H9 (cell line): ENCODE results near the gene ATP4A. TPM values are rescaled to one million over a fixed set of nuclear protein-coding genes. Genes with fewer than 3 reads are reported as not detected.
A peak's percentile ranks its signal among the peaks of the same experiment; 100 is the strongest.

Experiments
- DNase-seq: peaks from one replicate; pipeline ENCODE4 v3.0.0-alpha.2; 2017
- H2AFZ ChIP-seq: one replicate; pipeline ENCODE4 v1.6.1; 2013; ENCODE audit warnings: mild to moderate bottlenecking, low read length, control low read depth, moderate library complexity
- H2AK5ac ChIP-seq: 2 replicates; pipeline ENCODE4 v1.6.1; 2013; ENCODE audit warnings: low read length, control low read depth, mixed read lengths; ENCODE audit not compliant: insufficient read length
- H2BK120ac ChIP-seq: one replicate; pipeline ENCODE4 v1.6.1; 2013; ENCODE audit warnings: low read depth, mild to moderate bottlenecking, low read length, control low read depth, inconsistent platforms; ENCODE audit not compliant: poor library complexity, severe bottlenecking
- H2BK12ac ChIP-seq: 2 replicates; pipeline ENCODE4 v1.6.1; 2013; ENCODE audit warnings: low read length, control low read depth, mixed read lengths, low read depth; ENCODE audit not compliant: insufficient read length
- H2BK15ac ChIP-seq: 2 replicates; pipeline ENCODE4 v1.6.1; 2013; ENCODE audit warnings: low read depth, low read length, control low read depth
- H2BK20ac ChIP-seq: one replicate; pipeline ENCODE4 v1.6.1; 2013; ENCODE audit warnings: low read depth, mild to moderate bottlenecking, low read length, control low read depth, inconsistent platforms; ENCODE audit not compliant: poor library complexity, severe bottlenecking
- H2BK5ac ChIP-seq: 2 replicates; pipeline ENCODE4 v1.6.1; 2013; ENCODE audit warnings: low read length, control low read depth, mixed read lengths; ENCODE audit not compliant: insufficient read length
- H3K14ac ChIP-seq: 2 replicates; pipeline ENCODE4 v1.6.1; 2013; ENCODE audit warnings: low read length, control low read depth; ENCODE audit not compliant: insufficient read depth
- H3K18ac ChIP-seq: 2 replicates; pipeline ENCODE4 v1.6.1; 2013; ENCODE audit warnings: low read depth, mild to moderate bottlenecking, mixed read lengths, low read length, control low read depth; ENCODE audit not compliant: insufficient read length
- H3K23ac ChIP-seq: 2 replicates; pipeline ENCODE4 v1.6.1; 2013; ENCODE audit warnings: low read length, control low read depth, mixed read lengths, low read depth; ENCODE audit not compliant: insufficient read length
- H3K23me2 ChIP-seq: 2 replicates; pipeline ENCODE4 v1.6.1; 2013; ENCODE audit warnings: low read depth, mild to moderate bottlenecking, mixed read lengths, low read length, control low read depth; ENCODE audit not compliant: insufficient read length, poor library complexity, severe bottlenecking
- H3K27ac ChIP-seq: 2 replicates; pipeline ENCODE4 v1.5.1; 2013; ENCODE audit warnings: low read length, control low read depth, mixed read lengths, low read depth; ENCODE audit not compliant: insufficient read length
- H3K27me3 ChIP-seq: 2 replicates; pipeline ENCODE4 v1.6.1; 2013; ENCODE audit warnings: low read length, control low read depth, inconsistent platforms; ENCODE audit not compliant: insufficient read depth
- H3K4ac ChIP-seq: 2 replicates; pipeline ENCODE4 v1.6.1; 2013; ENCODE audit warnings: low read depth, mild to moderate bottlenecking, control low read depth, inconsistent platforms, low read length, moderate library complexity
- H3K4me1 ChIP-seq: 2 replicates; pipeline ENCODE4 v1.6.1; 2013; ENCODE audit warnings: low read length, control low read depth, inconsistent platforms; ENCODE audit not compliant: insufficient read depth
- H3K4me2 ChIP-seq: 2 replicates; pipeline ENCODE4 v1.6.1; 2013; ENCODE audit warnings: low read length, control low read depth, mixed read lengths; ENCODE audit not compliant: insufficient read length, insufficient read depth
- H3K56ac ChIP-seq: 2 replicates; pipeline ENCODE4 v1.6.1; 2013; ENCODE audit warnings: low read depth, mild to moderate bottlenecking, mixed read lengths, low read length, control low read depth; ENCODE audit not compliant: insufficient read length
- H3K79me1 ChIP-seq: 2 replicates; pipeline ENCODE4 v1.6.1; 2013; ENCODE audit warnings: low read depth, mild to moderate bottlenecking, moderate library complexity, low read length, control low read depth, inconsistent platforms; ENCODE audit not compliant: insufficient read depth, poor library complexity, severe bottlenecking
- H3K79me2 ChIP-seq: 2 replicates; pipeline ENCODE4 v1.6.1; 2013; ENCODE audit warnings: low read length, control low read depth, inconsistent platforms; ENCODE audit not compliant: insufficient read depth
- H3K9ac ChIP-seq: 2 replicates; pipeline ENCODE4 v1.6.1; 2013; ENCODE audit warnings: low read length, control low read depth, mixed read lengths; ENCODE audit not compliant: insufficient read length; ENCODE audit errors: extremely low read depth
- H3K9me3 ChIP-seq: one replicate; pipeline ENCODE4 v1.6.1; 2013; ENCODE audit warnings: low read depth, low read length, inconsistent platforms; ENCODE audit not compliant: control insufficient read depth
- H3T11ph ChIP-seq: one replicate; pipeline ENCODE4 v1.6.1; 2013; ENCODE audit warnings: mild to moderate bottlenecking, low read length, control low read depth, inconsistent platforms
- H4K20me1 ChIP-seq: one replicate; pipeline ENCODE4 v1.6.1; 2013; ENCODE audit not compliant: control insufficient read depth, insufficient read length, insufficient read depth
- H4K5ac ChIP-seq: 2 replicates; pipeline ENCODE4 v1.6.1; 2013; ENCODE audit warnings: low read depth, mild to moderate bottlenecking, mixed read lengths, low read length, control low read depth; ENCODE audit not compliant: insufficient read length
- H4K8ac ChIP-seq: replicated peaks from 2 replicates; pipeline ENCODE4 v1.6.1; 2013; ENCODE audit warnings: low read length, control low read depth, mixed read lengths, low read depth; ENCODE audit not compliant: insufficient read length
- H4K91ac ChIP-seq: 2 replicates; pipeline ENCODE4 v1.6.1; 2013; ENCODE audit warnings: low read depth, mild to moderate bottlenecking, moderate library complexity, mixed read lengths, low read length, control low read depth; ENCODE audit not compliant: insufficient read length
- H3K27ac Mint-ChIP-seq, 3 experiments: 2 replicates in 2 of 3; 3 replicates in 1 of 3; pipeline ENCODE4 v1.8.0; 2020 to 2021; ENCODE audit warnings: mixed read lengths in 3 of 3, mild to moderate bottlenecking in 1 of 3, moderate library complexity in 1 of 3
- H3K27me3 Mint-ChIP-seq: 2 replicates; pipeline ENCODE4 v1.8.0; 2021; ENCODE audit warnings: low read depth, mild to moderate bottlenecking, moderate library complexity, mixed read lengths
- H3K36me3 Mint-ChIP-seq, 3 experiments: 2 replicates in 2 of 3; 3 replicates in 1 of 3; pipeline ENCODE4 v1.8.0; 2020 to 2021; ENCODE audit warnings: low read depth in 3 of 3, mixed read lengths in 3 of 3; ENCODE audit not compliant: insufficient read depth in 1 of 3
- H3K4me1 Mint-ChIP-seq, 2 experiments: 2 replicates each; pipeline ENCODE4 v1.8.0; 2020; ENCODE audit warnings: mixed read lengths in 2 of 2
- H3K4me3 Mint-ChIP-seq, 2 experiments: 2 replicates in 1 of 2; 3 replicates in 1 of 2; pipeline ENCODE4 v1.8.0; 2020 to 2021; ENCODE audit warnings: mild to moderate bottlenecking in 2 of 2, mixed read lengths in 2 of 2, moderate library complexity in 1 of 2
- H3K9me3 Mint-ChIP-seq, 2 experiments: 2 replicates in 1 of 2; 3 replicates in 1 of 2; pipeline ENCODE4 v1.8.0; 2020; ENCODE audit warnings: mild to moderate bottlenecking in 2 of 2, mixed read lengths in 2 of 2, moderate library complexity in 1 of 2
- WGBS: extraction: QIAGEN DNeasy Blood & Tissue Kit; methylation state at CpG from one replicate; pipeline ENCODE4 v1.1.7; 2013; ENCODE audit warnings: missing lambda C conversion rate, low lambda C conversion rate, mixed read lengths; ENCODE audit not compliant: insufficient read length; ENCODE audit errors: extremely low coverage; 5-methylcytosine and 5-hydroxymethylcytosine counted together
- total RNA-seq: library from RNA; stranded (reverse); gene quantifications from 2 replicates; pipeline ENCODE4 v1.2.1, GENCODE V29; 2021
- TF ChIP-seq, protein P1 (sequence below): fragments of 200-600 bp; sonication (generic); conservative IDR thresholded peaks from 3 replicates; pipeline ENCODE4 v1.8.0; 2021; ENCODE audit warnings: antibody characterized with exemption, mild to moderate bottlenecking

ATP4A gene
- total RNA-seq, 1 experiment from 2014 or later, result 0.24 TPM

DNA sequence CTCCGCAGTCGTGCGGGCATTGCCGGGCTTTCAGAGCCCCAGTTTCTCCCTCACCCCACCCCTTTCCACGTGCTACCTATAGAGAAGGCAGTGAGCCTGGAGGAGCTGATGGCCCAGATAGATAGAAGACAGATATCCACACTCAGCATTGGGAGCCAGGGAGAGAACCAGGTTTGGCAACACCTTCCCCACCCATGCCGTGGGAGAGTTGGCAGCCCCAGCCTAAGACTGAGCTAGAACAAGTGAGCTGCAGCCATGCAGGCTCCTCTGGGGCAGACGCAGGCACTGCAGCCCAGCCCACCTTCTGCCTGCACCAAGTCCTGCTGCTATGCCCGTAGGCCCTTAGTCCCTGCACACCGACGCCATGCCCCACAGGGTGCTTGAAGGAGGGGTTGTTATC, 62.8 kb downstream of the ATP4A start:
- H2BK20ac ChIP-seq, result no peak overlapping the region
- no peaks in the 10 kb centered on the region for H3K27me3 Mint-ChIP-seq
- no peak overlapping the region for H3K18ac ChIP-seq
- H2BK5ac ChIP-seq, result no peak overlapping the region
- TF ChIP-seq, protein P1, sequence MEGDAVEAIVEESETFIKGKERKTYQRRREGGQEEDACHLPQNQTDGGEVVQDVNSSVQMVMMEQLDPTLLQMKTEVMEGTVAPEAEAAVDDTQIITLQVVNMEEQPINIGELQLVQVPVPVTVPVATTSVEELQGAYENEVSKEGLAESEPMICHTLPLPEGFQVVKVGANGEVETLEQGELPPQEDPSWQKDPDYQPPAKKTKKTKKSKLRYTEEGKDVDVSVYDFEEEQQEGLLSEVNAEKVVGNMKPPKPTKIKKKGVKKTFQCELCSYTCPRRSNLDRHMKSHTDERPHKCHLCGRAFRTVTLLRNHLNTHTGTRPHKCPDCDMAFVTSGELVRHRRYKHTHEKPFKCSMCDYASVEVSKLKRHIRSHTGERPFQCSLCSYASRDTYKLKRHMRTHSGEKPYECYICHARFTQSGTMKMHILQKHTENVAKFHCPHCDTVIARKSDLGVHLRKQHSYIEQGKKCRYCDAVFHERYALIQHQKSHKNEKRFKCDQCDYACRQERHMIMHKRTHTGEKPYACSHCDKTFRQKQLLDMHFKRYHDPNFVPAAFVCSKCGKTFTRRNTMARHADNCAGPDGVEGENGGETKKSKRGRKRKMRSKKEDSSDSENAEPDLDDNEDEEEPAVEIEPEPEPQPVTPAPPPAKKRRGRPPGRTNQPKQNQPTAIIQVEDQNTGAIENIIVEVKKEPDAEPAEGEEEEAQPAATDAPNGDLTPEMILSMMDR, result no peak
- peaks cover 48 to 90% (median 86%) of the 10 kb centered on the region in 3 experiments; a peak in 6 of 7 replicates for H3K36me3 Mint-ChIP-seq
- no peaks in the 10 kb centered on the region for H3K27me3 ChIP-seq
- no CpG with 5 or more reads among the region's 10 CpGs for WGBS
- no peak overlapping the region for H3K4me2 ChIP-seq
- no peaks in the 10 kb centered on the region for H3K23me2 ChIP-seq
- no peak overlapping the region for H3K4ac ChIP-seq
- H3K27ac Mint-ChIP-seq, result peak overlapping the region in 1 of 3 experiments; percentile 91; a peak in 2 of 7 replicates
- no peak overlapping the region for H3T11ph ChIP-seq
- H2AK5ac ChIP-seq, result no peak overlapping the region
- no peaks in the 10 kb centered on the region for H3K9me3 Mint-ChIP-seq
- H3K27ac ChIP-seq, result no peak overlapping the region
- H3K56ac ChIP-seq, result no peak overlapping the region
- no peak overlapping the region for H4K91ac ChIP-seq
- H3K9ac ChIP-seq, result no peak overlapping the region
- no peak overlapping the region for H4K5ac ChIP-seq
- H4K8ac ChIP-seq, result no peak overlapping the region
- no peaks in the 10 kb centered on the region for H3K79me1 ChIP-seq
- DNase-seq, result no peak
- no peak overlapping the region for H2BK120ac ChIP-seq
- no peaks in the 10 kb centered on the region for H4K20me1 ChIP-seq
- H3K4me1 ChIP-seq, result no peaks in the 10 kb centered on the region
- H2BK12ac ChIP-seq, result no peak overlapping the region
- no peaks in the 10 kb centered on the region for H3K79me2 ChIP-seq
- no peak overlapping the region for H2BK15ac ChIP-seq
- no peak overlapping the region for H3K4me3 Mint-ChIP-seq
- peaks cover 9 to 16% of the 10 kb centered on the region in 2 experiments for H3K4me1 Mint-ChIP-seq
- no peak overlapping the region for H2AFZ ChIP-seq
- no peaks in the 10 kb centered on the region for H3K9me3 ChIP-seq
- no peak overlapping the region for H3K23ac ChIP-seq
- no peak overlapping the region for H3K14ac ChIP-seq

Other genes starting within 250 kb of the ATP4A start
- not detected in 2 replicates for gene CD22, start 234.5 kb downstream of the ATP4A start, total RNA-seq
- gene FFAR1, start 215.8 kb downstream of the ATP4A start, total RNA-seq, result not detected in 2 replicates
- gene FFAR3, start 205.2 kb downstream of the ATP4A start, total RNA-seq, result not detected in 2 replicates
- gene GPR42, start 192.6 kb downstream of the ATP4A start, total RNA-seq, result not detected in 2 replicates
- not detected in 2 replicates for gene FFAR2, start 115.4 kb downstream of the ATP4A start, total RNA-seq
- 0.87 and 1.3 TPM in 2 replicates for gene KRTDAP, start 73.2 kb downstream of the ATP4A start, total RNA-seq
- gene DMKN, start 50.0 kb downstream of the ATP4A start, total RNA-seq, result 267 and 278 TPM in 2 replicates
- 0.15 and 0.24 TPM in 2 replicates for gene SBSN, start 35.3 kb downstream of the ATP4A start, total RNA-seq
- not detected in 2 replicates for gene GAPDHS, start 30.2 kb downstream of the ATP4A start, total RNA-seq
- gene TMEM147, start 18.0 kb downstream of the ATP4A start, total RNA-seq, result 125 and 128 TPM in 2 replicates
- gene PMIS2, start 22.5 kb upstream of the ATP4A start, total RNA-seq, result not detected in 2 replicates
- gene HAUS5, start 49.1 kb upstream of the ATP4A start, total RNA-seq, result 32.8 and 32.9 TPM in 2 replicates
- 83.3 and 85.8 TPM in 2 replicates for gene RBM42, start 65.4 kb upstream of the ATP4A start, total RNA-seq
- gene ETV2, start 78.1 kb upstream of the ATP4A start, total RNA-seq, result 1.5 and 1.9 TPM in 2 replicates
- 422 and 432 TPM in 2 replicates for gene COX6B1, start 84.7 kb upstream of the ATP4A start, total RNA-seq
- gene UPK1A, start 102.9 kb upstream of the ATP4A start, total RNA-seq, result 3.0 and 4.3 TPM in 2 replicates
- 0.13 TPM in 1 of 2 replicates, not detected in the other for gene ZBTB32, start 140.9 kb upstream of the ATP4A start, total RNA-seq
- 47.7 and 50.5 TPM in 2 replicates for gene KMT2B, start 154.3 kb upstream of the ATP4A start, total RNA-seq
- 2.9 and 3.2 TPM in 2 replicates for gene IGFLR1, start 178.8 kb upstream of the ATP4A start, total RNA-seq
- gene U2AF1L4, start 181.8 kb upstream of the ATP4A start, total RNA-seq, result 16.8 and 19.2 TPM in 2 replicates
- gene PSENEN, start 182.0 kb upstream of the ATP4A start, total RNA-seq, result 69.7 and 77.7 TPM in 2 replicates
- 4.7 and 5.9 TPM in 2 replicates for gene LIN37, start 184.9 kb upstream of the ATP4A start, total RNA-seq
- 0.37 TPM in 2 replicates for gene HSPB6, start 193.4 kb upstream of the ATP4A start, total RNA-seq
- gene PROSER3, start 194.5 kb upstream of the ATP4A start, total RNA-seq, result 21.8 and 29.1 TPM in 2 replicates
- 18.7 and 19.5 TPM in 2 replicates for gene ARHGAP33, start 211.9 kb upstream of the ATP4A start, total RNA-seq
- not detected in 2 replicates for gene PRODH2, start 249.2 kb upstream of the ATP4A start, total RNA-seq